HG02571 (cell line): ENCODE data around the gene FOXC2.

ENCODE experiments used
- ATAC-seq: cut with Tn5 transposase; IDR thresholded peaks from one replicate; pipeline ENCODE4 v1.9.1; 2021; ENCODE audit warnings: mild to moderate bottlenecking, moderate library complexity; ENCODE audit not compliant: unreplicated experiment

The FOXC2 gene

DNA sequence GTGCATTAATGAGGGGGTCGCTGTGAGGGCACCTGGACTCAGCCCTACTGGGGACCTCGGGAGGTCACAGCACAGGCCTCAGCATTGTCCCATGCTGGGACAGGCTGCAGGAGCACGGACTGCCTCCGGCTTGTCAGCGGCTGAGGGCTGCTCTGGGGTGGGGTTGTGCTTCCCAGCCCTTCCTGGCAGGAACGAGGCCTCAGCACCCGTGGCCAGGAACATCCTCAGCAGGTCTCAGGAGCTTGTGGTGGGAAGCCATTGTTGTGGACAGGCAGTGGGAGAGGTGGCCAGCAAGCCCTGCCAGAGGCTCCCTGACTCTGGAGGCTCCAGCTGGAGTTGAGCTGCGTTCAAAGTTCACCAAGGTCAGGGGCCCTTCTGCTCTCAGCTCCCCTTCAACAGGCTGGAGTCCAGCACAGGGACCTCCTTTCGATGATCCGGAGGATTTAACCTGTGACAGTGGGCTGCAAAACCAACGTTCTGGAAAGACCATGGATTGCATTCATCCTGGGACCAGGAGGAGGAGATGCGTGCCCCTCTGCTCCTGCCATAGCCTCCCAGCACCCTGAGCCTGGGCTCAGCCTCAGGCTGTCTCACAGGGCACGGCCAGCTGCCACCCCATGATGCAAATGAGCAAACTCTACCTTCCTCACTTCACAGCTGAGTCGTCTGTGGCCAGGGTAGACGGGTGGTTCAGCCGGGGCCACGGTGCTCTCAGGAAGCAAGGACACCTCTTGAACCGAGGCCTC is 44.3 kb downstream of the FOXC2 start:
- no peak for ATAC-seq

DNA sequence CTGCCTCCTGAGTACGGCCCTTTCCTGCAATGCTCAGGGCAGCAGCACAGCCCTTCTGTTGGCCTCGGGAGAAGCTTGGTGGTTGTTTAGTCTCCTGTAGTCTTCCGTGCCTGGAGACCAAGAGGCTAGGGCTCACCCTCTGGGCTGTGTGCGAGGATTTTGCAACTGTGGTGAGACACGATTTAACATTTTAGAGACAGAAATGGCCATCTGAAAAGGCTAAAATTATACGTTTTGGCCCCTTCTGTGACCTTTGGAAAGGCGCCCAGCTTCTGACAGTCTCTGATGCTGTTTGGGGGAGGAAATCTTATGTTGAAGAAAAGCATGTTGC is 44.9 kb downstream of the FOXC2 start:
- ATAC-seq, result no peak

DNA sequence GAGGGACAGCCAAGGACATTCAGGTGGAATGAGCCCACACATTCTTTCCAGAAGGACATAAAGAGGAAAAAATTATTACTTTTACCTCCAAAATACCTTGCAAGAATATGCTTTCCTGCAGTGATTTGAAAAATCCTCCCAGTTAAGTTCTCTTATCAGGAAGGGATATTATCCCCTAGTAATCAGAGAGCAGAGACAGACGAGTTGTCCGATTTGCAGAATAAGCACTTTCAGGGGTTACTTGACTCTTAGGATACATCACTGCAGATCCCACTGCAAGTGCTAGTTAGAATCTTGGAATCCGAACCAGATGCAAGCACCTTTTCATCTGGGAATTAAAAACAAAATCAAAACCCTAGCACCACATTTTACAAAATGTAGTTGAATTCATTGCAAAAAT is 45.3 kb downstream of the FOXC2 start:
- no peak for ATAC-seq

- ATAC-seq, result no peak
Observed at GRCh38 chr16:86614699-86615098, 48.1 kb downstream of the FOXC2 start.

GRCh38 chr16:86616906-86617305 is 50.3 kb downstream of the FOXC2 start:
- ATAC-seq, result no peak

DNA sequence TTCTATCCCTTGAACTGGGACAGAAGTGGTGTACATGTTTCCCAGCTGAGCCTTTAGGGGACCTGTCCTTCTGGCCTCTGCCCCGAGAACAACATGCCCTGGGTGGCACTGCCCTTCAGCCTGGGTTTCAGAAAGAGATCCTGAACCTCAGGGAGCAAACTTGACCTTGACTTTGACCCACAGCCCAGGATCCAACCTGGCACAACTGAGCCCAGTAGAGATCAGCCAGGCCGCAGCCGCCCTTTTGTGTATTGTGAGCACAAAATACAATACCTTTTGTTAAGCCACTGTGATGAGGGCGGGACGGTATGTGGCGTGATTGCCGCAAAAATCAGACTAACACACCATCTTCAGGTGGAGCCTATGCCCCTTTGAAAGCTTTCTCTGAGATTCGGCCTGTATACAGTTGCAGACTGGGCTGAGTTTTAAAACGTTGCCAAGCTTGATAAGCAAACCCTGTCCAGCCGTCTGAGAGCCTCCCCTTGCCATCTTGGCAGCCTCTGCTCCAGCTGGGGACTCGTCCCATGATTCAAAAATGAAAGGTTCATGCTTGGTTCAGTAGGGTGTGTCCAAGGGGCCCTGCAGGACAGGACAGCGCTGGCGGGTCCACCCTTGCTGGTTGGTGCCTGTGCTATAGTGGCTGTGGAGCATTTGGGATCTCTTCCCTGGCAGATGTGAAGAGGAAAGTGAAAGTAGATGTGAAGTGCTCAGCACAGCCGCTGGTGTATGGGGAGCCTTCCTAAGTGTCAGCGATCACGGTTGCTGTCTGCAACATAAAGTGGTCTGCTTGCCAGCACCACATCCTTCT is 52.0 kb downstream of the FOXC2 start:
- ATAC-seq, result no peak
